Naive thymus-derived CD8-positive, alpha-beta T cell (primary cell): ENCODE measurements around the gene FAM167B. TPM values are rescaled to one million over a fixed set of nuclear protein-coding genes. Genes with fewer than 3 reads are reported as not detected.

Experiments
- ATAC-seq, 2 donors: fragments of 150-1000 bp; cut with Tn5 transposase in 1 of 2; sonication (Bioruptor Pico), chemical (Tn5 transposase) in 1 of 2; 1 replicate in 1 of 2; 2 replicates in 1 of 2; pipeline ENCODE4 v1.10.0; 2021; ENCODE audit warnings: mild to moderate bottlenecking in 2 of 2, moderate library complexity in 2 of 2
- POLR2A ChIA-PET: fragments of 350-600 bp; sonication (Branson Sonifier 250); formaldehyde crosslinking; loops from one replicate; lab custom pipeline; 2021; ENCODE audit warnings: antibody characterized with exemption; lab: Charles Lee
- DNase-seq, 10 donors: peaks; one replicate each; pipeline versions ENCODE4 v3.0.0 to v3.0.0-alpha.2; 2020 to 2022
- H3K27ac Mint-ChIP-seq, 10 donors: one replicate each; pipeline ENCODE4 v1.8.0; 2020 to 2022; ENCODE audit warnings: mild to moderate bottlenecking in 10 of 10, mixed read lengths in 10 of 10, moderate library complexity in 4 of 10, inconsistent platforms in 1 of 10
- H3K27me3 Mint-ChIP-seq, 5 donors: one replicate each; pipeline ENCODE4 v1.8.0; 2021 to 2022; ENCODE audit warnings: mixed read lengths in 5 of 5
- H3K36me3 Mint-ChIP-seq, 3 donors: one replicate each; pipeline ENCODE4 v1.8.0; 2020 to 2022; ENCODE audit warnings: mixed read lengths in 3 of 3, mild to moderate bottlenecking in 2 of 3, inconsistent platforms in 1 of 3
- H3K4me1 Mint-ChIP-seq, 4 donors: one replicate each; pipeline ENCODE4 v1.8.0; 2021 to 2022; ENCODE audit warnings: mixed read lengths in 4 of 4
- H3K4me3 Mint-ChIP-seq, 10 donors: one replicate each; pipeline ENCODE4 v1.8.0; 2020 to 2022; ENCODE audit warnings: mild to moderate bottlenecking in 10 of 10, mixed read lengths in 10 of 10, moderate library complexity in 6 of 10, inconsistent platforms in 1 of 10
- H3K9me3 Mint-ChIP-seq, 9 donors: one replicate each; pipeline ENCODE4 v1.8.0; 2020 to 2022; ENCODE audit warnings: mixed read lengths in 9 of 9, mild to moderate bottlenecking in 3 of 9, inconsistent platforms in 1 of 9, moderate library complexity in 1 of 9
- polyA plus RNA-seq, 3 donors: library from polyadenylated mRNA; unstranded; fragments of 300-500 nt; fragmentation: Illumina TruSeq; gene quantifications; one replicate each; pipeline ENCODE4 v1.2.3, GENCODE V29; 2021
- total RNA-seq, 8 experiments: library from RNA in 2 of 8; stranded (reverse) in 2 of 8; gene quantifications; one replicate each; pipeline ENCODE4 v1.2.3 and lab custom pipeline; 2021 to 2026

FAM167B gene
- total and polyA plus RNA-seq, 5 experiments from 2014 or later = 1.5 to 1.7 TPM; not detected in 3

GRCh38 chr1:32228771-32229170 lies 18.3 kb upstream of the FAM167B start:
- H3K9me3 Mint-ChIP-seq = no peaks in the 10 kb centered on the region
- no peak overlapping the region for H3K4me3 Mint-ChIP-seq
- peaks cover 10 to 22% (median 17%) of the 10 kb centered on the region in 4 donors for H3K4me1 Mint-ChIP-seq
- H3K27me3 Mint-ChIP-seq = no peaks in the 10 kb centered on the region
- peaks cover 0 to 80% (median 8%) of the 10 kb centered on the region in 3 donors for H3K36me3 Mint-ChIP-seq
- POLR2A ChIA-PET = interaction anchor here (0.7 to 50.5 kb wide), 3 partner anchors 12 to 110 kb away, joined by 4 to 2080 read pairs (median 12); partner anchors contain the start of genes FAM167B, HDAC1 and LCK
- DNase-seq (no peak), ATAC-seq (no peak)
- H3K27ac Mint-ChIP-seq = peak overlapping the region in 5 of 10 donors; percentile 28 to 60 (median 41)

- H3K9me3 Mint-ChIP-seq = no peaks in the 10 kb centered on the region
- peaks cover 0 to 54% (median 8%) of the 10 kb centered on the region in 3 donors for H3K36me3 Mint-ChIP-seq
- ATAC-seq = no peak
- no peak for DNase-seq
- H3K4me3 Mint-ChIP-seq = no peak overlapping the region
- peak overlapping the region in 6 of 10 donors; percentile 21 to 77 (median 58) for H3K27ac Mint-ChIP-seq
- H3K27me3 Mint-ChIP-seq = no peaks in the 10 kb centered on the region
- H3K4me1 Mint-ChIP-seq = peaks cover 0 to 9% (median 7%) of the 10 kb centered on the region in 4 donors
- POLR2A ChIA-PET = interaction anchor here (50.5 kb wide), 1 partner anchor 39 kb away, joined by 2080 read pairs; the partner anchor contains the start of genes FAM167B, HDAC1 and LCK
Measured at GRCh38 chr1:32231843-32232432, 15.1 kb upstream of the FAM167B start.

GRCh38 chr1:32232558-32233304 lies 14.3 kb upstream of the FAM167B start:
- peak overlapping the region in 3 of 10 donors; percentile 73 to 77 (median 76) for H3K27ac Mint-ChIP-seq
- DNase-seq (no peak), ATAC-seq (peak in 1 of 2 donors; percentile 14)
- H3K4me1 Mint-ChIP-seq = peaks cover 0 to 5% (median 3%) of the 10 kb centered on the region in 4 donors
- no peak overlapping the region for H3K4me3 Mint-ChIP-seq
- POLR2A ChIA-PET = interaction anchor here (0.6 to 50.5 kb wide), 2 partner anchors 38 to 110 kb away, joined by 3 to 2080 read pairs; partner anchors contain the start of genes FAM167B, HDAC1 and LCK
- H3K36me3 Mint-ChIP-seq = peaks cover 0 to 48% (median 8%) of the 10 kb centered on the region in 3 donors
- no peaks in the 10 kb centered on the region for H3K9me3 Mint-ChIP-seq
- H3K27me3 Mint-ChIP-seq = no peaks in the 10 kb centered on the region

- DNase-seq (no peak), ATAC-seq (peak in 1 of 2 donors; percentile 17)
- H3K9me3 Mint-ChIP-seq = no peaks in the 10 kb centered on the region
- POLR2A ChIA-PET = interaction anchor here (0.6 to 50.5 kb wide), 2 partner anchors 36 to 112 kb away, joined by 3 to 2080 read pairs; partner anchors contain the start of genes FAM167B, HDAC1 and LCK
- H3K36me3 Mint-ChIP-seq = peaks cover 0 to 27% (median 0%) of the 10 kb centered on the region in 3 donors
- H3K4me1 Mint-ChIP-seq = peaks cover 0 to 4% (median 1%) of the 10 kb centered on the region in 4 donors
- H3K4me3 Mint-ChIP-seq = no peak overlapping the region
- H3K27ac Mint-ChIP-seq = no peak overlapping the region
- H3K27me3 Mint-ChIP-seq = no peaks in the 10 kb centered on the region
Measured at GRCh38 chr1:32234792-32235191, 12.2 kb upstream of the FAM167B start.

- no peak for ATAC-seq
- no peaks in the 10 kb centered on the region for H3K9me3 Mint-ChIP-seq
- peak overlapping the region; percentile 72 to 93 (median 90) for H3K4me3 Mint-ChIP-seq
- no peaks in the 10 kb centered on the region for H3K27me3 Mint-ChIP-seq
- H3K27ac Mint-ChIP-seq = peak overlapping the region in 5 of 10 donors; percentile 12 to 71 (median 48)
- peaks cover 7 to 21% (median 20%) of the 10 kb centered on the region in 4 donors for H3K4me1 Mint-ChIP-seq
- H3K36me3 Mint-ChIP-seq = no peaks in the 10 kb centered on the region
- POLR2A ChIA-PET = interaction anchor here (2.6 to 50.5 kb wide), 5 partner anchors 12 to 96 kb away, joined by 8 to 2080 read pairs (median 16); partner anchors contain the start of genes FAM167B, HDAC1, LCK and MARCKSL1
- no peak for DNase-seq
Measured at GRCh38 chr1:32239337-32239736, 7.7 kb upstream of the FAM167B start.

- peaks cover 7 to 21% (median 20%) of the 10 kb centered on the region in 4 donors for H3K4me1 Mint-ChIP-seq
- no peaks in the 10 kb centered on the region for H3K27me3 Mint-ChIP-seq
- no peak for ATAC-seq
- no peaks in the 10 kb centered on the region for H3K36me3 Mint-ChIP-seq
- peak overlapping the region; percentile 88 to 93 (median 90) for H3K4me3 Mint-ChIP-seq
- POLR2A ChIA-PET = interaction anchor here (1.2 to 50.5 kb wide), 12 partner anchors 12 to 155 kb away, joined by 4 to 2080 read pairs (median 8); partner anchors contain the start of genes BSDC1, FAM167B, HDAC1 and IQCC
- H3K27ac Mint-ChIP-seq = peak overlapping the region in 4 of 10 donors; percentile 57 to 89 (median 84)
- no peak for DNase-seq
- no peaks in the 10 kb centered on the region for H3K9me3 Mint-ChIP-seq
Measured at GRCh38 chr1:32239790-32240139, 7.3 kb upstream of the FAM167B start.

- POLR2A ChIA-PET = interaction anchor here (0.5 to 50.5 kb wide), 21 partner anchors 13 to 154 kb away, joined by 3 to 2080 read pairs (median 6); partner anchors contain the start of genes BSDC1, FAM167B, HDAC1 and IQCC
- DNase-seq (peak; percentile 57 to 84 (median 64)), ATAC-seq (peak; percentile 81)
- Mint-ChIP-seq H3K9me3 (no peaks in the 10 kb centered on the region), H3K4me3 (peak overlapping the region; percentile 88 to 93 (median 90)), H3K27ac (peak overlapping the region; percentile 69 to 91 (median 84)), H3K4me1 (peaks cover 7 to 21% (median 20%) of the 10 kb centered on the region in 4 donors), H3K27me3 (no peaks in the 10 kb centered on the region), H3K36me3 (no peaks in the 10 kb centered on the region)
Measured at GRCh38 chr1:32240140-32240951, 6.7 kb upstream of the FAM167B start.

- POLR2A ChIA-PET = interaction anchor here (0.5 to 50.5 kb wide), 24 partner anchors 14 to 423 kb away, joined by 3 to 2080 read pairs (median 5); partner anchors contain the start of genes BSDC1, FAM167B, HDAC1 and IQCC
- DNase-seq = peak in 5 of 10 donors; percentile 40 to 65 (median 51)
- H3K27ac Mint-ChIP-seq = peak overlapping the region; percentile 69 to 91 (median 85)
- ATAC-seq = peak; percentile 71 to 78
- peak overlapping the region; percentile 88 to 93 (median 90) for H3K4me3 Mint-ChIP-seq
- H3K36me3 Mint-ChIP-seq = no peaks in the 10 kb centered on the region
- H3K27me3 Mint-ChIP-seq = no peaks in the 10 kb centered on the region
- no peaks in the 10 kb centered on the region for H3K9me3 Mint-ChIP-seq
- H3K4me1 Mint-ChIP-seq = peaks cover 7 to 26% (median 25%) of the 10 kb centered on the region in 4 donors
Measured at GRCh38 chr1:32241001-32241763, 5.8 kb upstream of the FAM167B start.

- Mint-ChIP-seq H3K4me3 (peak overlapping the region in 8 of 10 donors; percentile 26 to 92 (median 72)), H3K27ac (peak overlapping the region; percentile 48 to 89 (median 80)), H3K27me3 (no peaks in the 10 kb centered on the region), H3K9me3 (no peaks in the 10 kb centered on the region), H3K4me1 (peaks cover 11 to 38% (median 35%) of the 10 kb centered on the region in 4 donors), H3K36me3 (no peaks in the 10 kb centered on the region)
- ATAC-seq (no peak), DNase-seq (no peak)
- POLR2A ChIA-PET = interaction anchor here (0.5 to 50.5 kb wide), 5 partner anchors 28 to 514 kb away, joined by 3 to 2080 read pairs (median 4); partner anchors contain the start of genes BSDC1, FAM167B, HDAC1 and LCK
Measured at GRCh38 chr1:32242341-32242851, 4.6 kb upstream of the FAM167B start.

- H3K27me3 Mint-ChIP-seq = peaks cover 0 to 1% (median 0%) of the 10 kb centered on the region in 5 donors
- H3K9me3 Mint-ChIP-seq = no peaks in the 10 kb centered on the region
- peaks cover 26 to 69% (median 53%) of the 10 kb centered on the region in 4 donors for H3K4me1 Mint-ChIP-seq
- POLR2A ChIA-PET = interaction anchor here (0.6 to 50.5 kb wide), 7 partner anchors 4 to 429 kb away, joined by 3 to 2080 read pairs (median 14); partner anchors contain the start of genes CCDC28B, EIF3I, FAM167B and HDAC1
- H3K36me3 Mint-ChIP-seq = peaks cover 6 to 10% (median 8%) of the 10 kb centered on the region in 3 donors
- H3K27ac Mint-ChIP-seq = peak overlapping the region; percentile 94 to 99 (median 98)
- ATAC-seq (no peak), DNase-seq (no peak)
- H3K4me3 Mint-ChIP-seq = peak overlapping the region in 6 of 10 donors; percentile 33 to 100 (median 86)
Measured at GRCh38 chr1:32247452-32247851, 430 bp downstream of the FAM167B start.
